ENCODE data around the gene STXBP6. TPM values are rescaled to one million over a fixed set of nuclear protein-coding genes. Genes with fewer than 3 reads are reported as not detected.
A peak's percentile ranks its signal among the peaks of the same experiment; 100 is the strongest.

STXBP6 gene
- total and polyA plus RNA-seq, 2 of the 13 experiments (the other 11 are each of a cell fraction or from before 2014, with no cell fraction given), result 35.3 to 42.8 TPM

DNA sequence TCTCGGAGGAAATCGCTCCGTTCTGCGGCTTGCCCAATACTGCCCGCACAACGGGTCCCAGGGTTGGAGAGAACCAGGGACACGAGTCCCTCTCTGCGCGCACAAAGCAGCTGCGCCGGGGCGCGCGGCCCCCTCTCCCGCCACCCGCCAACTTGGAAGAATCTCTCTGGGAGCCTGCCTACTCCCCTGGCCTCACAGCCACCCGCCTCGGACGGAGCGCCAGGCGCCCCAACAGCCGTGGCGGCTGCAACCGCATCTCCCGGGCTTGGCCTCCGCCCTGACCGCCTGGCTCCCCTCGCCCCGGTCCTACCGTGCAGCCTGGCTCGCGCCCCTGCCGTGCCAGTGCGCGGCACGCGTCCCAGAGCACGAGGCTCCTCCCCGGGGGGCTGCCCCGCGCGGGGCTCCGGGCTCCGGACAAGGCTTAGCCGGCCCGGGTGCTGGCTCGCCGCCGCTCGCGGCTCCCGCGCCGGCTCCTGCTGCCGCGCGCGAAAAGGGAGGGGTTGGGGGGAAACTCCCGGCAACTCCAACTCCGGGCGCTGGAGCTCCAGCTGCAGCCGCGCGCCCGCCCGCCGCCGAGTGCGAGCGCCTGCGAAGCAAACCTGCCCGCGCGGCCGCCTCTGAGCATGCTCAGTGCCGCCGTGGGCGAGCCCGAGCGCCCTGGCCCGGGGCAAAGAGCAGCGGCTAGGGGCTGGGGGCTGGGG, at the start of gene STXBP6 (continued):
- peak; percentile 93 for TF ChIP-seq IRF9 (CRISPR knock-in tag; IDR thresholded peaks at IDR 0.05; ENCODE audit: borderline replicate concordance)
- TF ChIP-seq XRCC5 (optimal IDR thresholded peaks at IDR 0.05; ENCODE audit: low read length), result peak; percentile 78
- 0 out of 2 replicates have a peak, but pooled peaks have one; percentile 38 for TF ChIP-seq ZNF12 (CRISPR knock-in tag; IDR thresholded peaks at IDR 0.05)
- TF ChIP-seq, protein P1, sequence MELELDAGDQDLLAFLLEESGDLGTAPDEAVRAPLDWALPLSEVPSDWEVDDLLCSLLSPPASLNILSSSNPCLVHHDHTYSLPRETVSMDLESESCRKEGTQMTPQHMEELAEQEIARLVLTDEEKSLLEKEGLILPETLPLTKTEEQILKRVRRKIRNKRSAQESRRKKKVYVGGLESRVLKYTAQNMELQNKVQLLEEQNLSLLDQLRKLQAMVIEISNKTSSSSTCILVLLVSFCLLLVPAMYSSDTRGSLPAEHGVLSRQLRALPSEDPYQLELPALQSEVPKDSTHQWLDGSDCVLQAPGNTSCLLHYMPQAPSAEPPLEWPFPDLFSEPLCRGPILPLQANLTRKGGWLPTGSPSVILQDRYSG (CRISPR knock-in tag; IDR thresholded peaks at IDR 0.05), result peak; percentile 96
- TF ChIP-seq SYNCRIP (IDR thresholded peaks at IDR 0.05; ENCODE audit: insufficient read depth, low read depth, low read length), result no peak
- no peak for TF ChIP-seq ZNF234 (CRISPR knock-in tag; conservative IDR thresholded peaks at IDR 0.05)
- peak; percentile 50; the same call in 1 of the 2 replicates for TF ChIP-seq ZFP41 (CRISPR knock-in tag; IDR thresholded peaks at IDR 0.05; ENCODE audit: borderline replicate concordance)
- TF ChIP-seq ATF7 (IDR thresholded peaks at IDR 0.05), result no peak
- TF ChIP-seq ATF7 (CRISPR knock-in tag; IDR thresholded peaks at IDR 0.05), result no peak
- no peak for TF ChIP-seq MZF1 (CRISPR knock-in tag; IDR thresholded peaks at IDR 0.05; ENCODE audit: borderline replicate concordance)
- TF ChIP-seq HNRNPH1 (optimal IDR thresholded peaks at IDR 0.05; ENCODE audit: low read depth, low read length), result no peak
- TF ChIP-seq, protein P2, sequence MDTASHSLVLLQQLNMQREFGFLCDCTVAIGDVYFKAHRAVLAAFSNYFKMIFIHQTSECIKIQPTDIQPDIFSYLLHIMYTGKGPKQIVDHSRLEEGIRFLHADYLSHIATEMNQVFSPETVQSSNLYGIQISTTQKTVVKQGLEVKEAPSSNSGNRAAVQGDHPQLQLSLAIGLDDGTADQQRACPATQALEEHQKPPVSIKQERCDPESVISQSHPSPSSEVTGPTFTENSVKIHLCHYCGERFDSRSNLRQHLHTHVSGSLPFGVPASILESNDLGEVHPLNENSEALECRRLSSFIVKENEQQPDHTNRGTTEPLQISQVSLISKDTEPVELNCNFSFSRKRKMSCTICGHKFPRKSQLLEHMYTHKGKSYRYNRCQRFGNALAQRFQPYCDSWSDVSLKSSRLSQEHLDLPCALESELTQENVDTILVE (CRISPR knock-in tag; IDR thresholded peaks at IDR 0.05), result no peak
- TF ChIP-seq ZSCAN22 (CRISPR knock-in tag; IDR thresholded peaks at IDR 0.05), result peak; percentile 75; the same call in 1 of the 2 replicates
- TF ChIP-seq PRDM10 (CRISPR knock-in tag; IDR thresholded peaks at IDR 0.05; ENCODE audit: low read depth), result no peak
- peak; percentile 77 for TF ChIP-seq HIVEP1 (CRISPR knock-in tag; IDR thresholded peaks at IDR 0.05)
- TF ChIP-seq MED1 (CRISPR knock-in tag; IDR thresholded peaks at IDR 0.05), result no peak; the same call in 1 of the 2 replicates
- TF ChIP-seq SMAD1 (CRISPR knock-in tag; IDR thresholded peaks at IDR 0.05; ENCODE audit: borderline replicate concordance, low read depth), result no peak; the same call in 1 of the 2 replicates
- no peak for TF ChIP-seq PITX1 (CRISPR knock-in tag; IDR thresholded peaks at IDR 0.05)
- peak; percentile 38; the same call in 1 of the 2 replicates for TF ChIP-seq TAF1 (CRISPR knock-in tag; IDR thresholded peaks at IDR 0.05)
- TF ChIP-seq ZNF460 (CRISPR knock-in tag; IDR thresholded peaks at IDR 0.05; ENCODE audit: borderline replicate concordance), result no peak
- no peak for TF ChIP-seq PTBP1 (IDR thresholded peaks at IDR 0.05; ENCODE audit: low read depth, low read length, poor library complexity, severe bottlenecking)
- TF ChIP-seq ZNF260 (CRISPR knock-in tag; IDR thresholded peaks at IDR 0.05; ENCODE audit: borderline replicate concordance, low read depth), result no peak
- no peak for TF ChIP-seq GATAD2A (CRISPR knock-in tag; IDR thresholded peaks at IDR 0.05)

All from HepG2 (cell line).